Measurements from ENCODE around the gene CHD1.
A peak's percentile ranks its signal among the peaks of the same experiment; 100 is the strongest.

Gene CHD1

GRCh38 chr5:98928873-98929709, at the start of gene CHD1:
Gene CHD1, minus strand, starts transcription at chr5:98929007. Its CDS starts 2,621 bp downstream, at chr5:98926386.
- Histone ChIP-seq H3K4me1 (ENCODE audit: control insufficient read depth in 1 of 2, insufficient read depth in 2 of 2, low read length in 2 of 2) (peaks cover 9 to 25% of the 10 kb centered on the region in 2 donors), H3K27me3 (ENCODE audit: low read depth, low read length) (no peaks in the 10 kb centered on the region), H3K4me3 (ENCODE audit: low read depth in 1 of 2, low read length in 2 of 2) (peak within 1 kb of the TSS; percentile 69 to 94), H3K36me3 (ENCODE audit: control insufficient read depth in 1 of 2, insufficient read depth in 2 of 2, low read length in 2 of 2) (peaks cover 4 to 17% of the 10 kb centered on the region in 2 donors), H3K9me3 (ENCODE audit: control insufficient read depth in 1 of 2, low read length in 2 of 2) (no peaks in the 10 kb centered on the region), H3K27ac (ENCODE audit: low read length) (peak within 1 kb of the TSS; percentile 97)

- Histone ChIP-seq H3K27me3 (ENCODE audit: low read depth, low read length) (no peaks in the 10 kb centered on the region), H3K27ac (ENCODE audit: low read length) (no peak overlapping the region)
Observed at GRCh38 chr5:98978528-98978927, 49.7 kb upstream of the CHD1 start.

GRCh38 chr5:98977723-98978122, 48.9 kb upstream of the CHD1 start:
- H3K27me3 ChIP-seq (ENCODE audit: low read depth, low read length): no peaks in the 10 kb centered on the region
- no peak overlapping the region for H3K4me3 ChIP-seq (ENCODE audit: low read depth in 1 of 2, low read length in 2 of 2)
- no peaks in the 10 kb centered on the region for H3K9me3 ChIP-seq (ENCODE audit: control insufficient read depth in 1 of 2, low read length in 2 of 2)
- H3K27ac ChIP-seq (ENCODE audit: low read length): no peak overlapping the region
- H3K4me1 ChIP-seq (ENCODE audit: control insufficient read depth in 1 of 2, insufficient read depth in 2 of 2, low read length in 2 of 2): no peaks in the 10 kb centered on the region
- no peaks in the 10 kb centered on the region for H3K36me3 ChIP-seq (ENCODE audit: control insufficient read depth in 1 of 2, insufficient read depth in 2 of 2, low read length in 2 of 2)

More at GRCh38 chr5:98978528-98978927, 49.7 kb upstream of the CHD1 start:
- no peaks in the 10 kb centered on the region for H3K4me1 ChIP-seq (ENCODE audit: control insufficient read depth in 1 of 2, insufficient read depth in 2 of 2, low read length in 2 of 2)
- no peaks in the 10 kb centered on the region for H3K9me3 ChIP-seq (ENCODE audit: control insufficient read depth in 1 of 2, low read length in 2 of 2)
- H3K4me3 ChIP-seq (ENCODE audit: low read depth in 1 of 2, low read length in 2 of 2): no peak overlapping the region
- H3K36me3 ChIP-seq (ENCODE audit: control insufficient read depth in 1 of 2, insufficient read depth in 2 of 2, low read length in 2 of 2): no peaks in the 10 kb centered on the region

GRCh38 chr5:98975682-98976407, 47.0 kb upstream of the CHD1 start:
- Histone ChIP-seq H3K27me3 (ENCODE audit: low read depth, low read length) (no peaks in the 10 kb centered on the region), H3K36me3 (ENCODE audit: control insufficient read depth in 1 of 2, insufficient read depth in 2 of 2, low read length in 2 of 2) (no peaks in the 10 kb centered on the region), H3K4me1 (ENCODE audit: control insufficient read depth in 1 of 2, insufficient read depth in 2 of 2, low read length in 2 of 2) (no peaks in the 10 kb centered on the region)

GRCh38 chr5:98975223-98975622, 46.4 kb upstream of the CHD1 start:
- no peak overlapping the region for H3K27ac ChIP-seq (ENCODE audit: low read length)
- no peaks in the 10 kb centered on the region for H3K27me3 ChIP-seq (ENCODE audit: low read depth, low read length)
- H3K4me1 ChIP-seq (ENCODE audit: control insufficient read depth in 1 of 2, insufficient read depth in 2 of 2, low read length in 2 of 2): no peaks in the 10 kb centered on the region
- H3K9me3 ChIP-seq (ENCODE audit: control insufficient read depth in 1 of 2, low read length in 2 of 2): no peaks in the 10 kb centered on the region
- no peaks in the 10 kb centered on the region for H3K36me3 ChIP-seq (ENCODE audit: control insufficient read depth in 1 of 2, insufficient read depth in 2 of 2, low read length in 2 of 2)
- no peak overlapping the region for H3K4me3 ChIP-seq (ENCODE audit: low read depth in 1 of 2, low read length in 2 of 2)

More at GRCh38 chr5:98975682-98976407, 47.0 kb upstream of the CHD1 start:
- no peak overlapping the region for H3K4me3 ChIP-seq (ENCODE audit: low read depth in 1 of 2, low read length in 2 of 2)
- H3K27ac ChIP-seq (ENCODE audit: low read length): no peak overlapping the region
- H3K9me3 ChIP-seq (ENCODE audit: control insufficient read depth in 1 of 2, low read length in 2 of 2): no peaks in the 10 kb centered on the region

- Histone ChIP-seq H3K36me3 (ENCODE audit: control insufficient read depth in 1 of 2, insufficient read depth in 2 of 2, low read length in 2 of 2) (no peaks in the 10 kb centered on the region), H3K4me1 (ENCODE audit: control insufficient read depth in 1 of 2, insufficient read depth in 2 of 2, low read length in 2 of 2) (no peaks in the 10 kb centered on the region), H3K4me3 (ENCODE audit: low read depth in 1 of 2, low read length in 2 of 2) (no peak overlapping the region), H3K9me3 (ENCODE audit: control insufficient read depth in 1 of 2, low read length in 2 of 2) (peaks cover 0 to 3% of the 10 kb centered on the region in 2 donors), H3K27ac (ENCODE audit: low read length) (no peak overlapping the region), H3K27me3 (ENCODE audit: low read depth, low read length) (no peaks in the 10 kb centered on the region)
Observed at GRCh38 chr5:98969400-98969799, 40.6 kb upstream of the CHD1 start.

- Histone ChIP-seq H3K4me1 (ENCODE audit: control insufficient read depth in 1 of 2, insufficient read depth in 2 of 2, low read length in 2 of 2) (no peaks in the 10 kb centered on the region), H3K4me3 (ENCODE audit: low read depth in 1 of 2, low read length in 2 of 2) (no peak overlapping the region), H3K36me3 (ENCODE audit: control insufficient read depth in 1 of 2, insufficient read depth in 2 of 2, low read length in 2 of 2) (no peaks in the 10 kb centered on the region), H3K27ac (ENCODE audit: low read length) (no peak overlapping the region), H3K27me3 (ENCODE audit: low read depth, low read length) (no peaks in the 10 kb centered on the region), H3K9me3 (ENCODE audit: control insufficient read depth in 1 of 2, low read length in 2 of 2) (peaks cover 0 to 3% of the 10 kb centered on the region in 2 donors)
Observed at GRCh38 chr5:98968056-98968564, 39.3 kb upstream of the CHD1 start.

GRCh38 chr5:98965226-98965625, 36.4 kb upstream of the CHD1 start:
- Histone ChIP-seq H3K36me3 (ENCODE audit: control insufficient read depth in 1 of 2, insufficient read depth in 2 of 2, low read length in 2 of 2) (no peaks in the 10 kb centered on the region), H3K27ac (ENCODE audit: low read length) (no peak overlapping the region), H3K4me3 (ENCODE audit: low read depth in 1 of 2, low read length in 2 of 2) (no peak overlapping the region), H3K27me3 (ENCODE audit: low read depth, low read length) (no peaks in the 10 kb centered on the region), H3K9me3 (ENCODE audit: control insufficient read depth in 1 of 2, low read length in 2 of 2) (peaks cover 0 to 3% of the 10 kb centered on the region in 2 donors), H3K4me1 (ENCODE audit: control insufficient read depth in 1 of 2, insufficient read depth in 2 of 2, low read length in 2 of 2) (no peaks in the 10 kb centered on the region)

GRCh38 chr5:98964621-98965020, 35.8 kb upstream of the CHD1 start:
- no peaks in the 10 kb centered on the region for H3K36me3 ChIP-seq (ENCODE audit: control insufficient read depth in 1 of 2, insufficient read depth in 2 of 2, low read length in 2 of 2)
- no peaks in the 10 kb centered on the region for H3K27me3 ChIP-seq (ENCODE audit: low read depth, low read length)
- H3K4me3 ChIP-seq (ENCODE audit: low read depth in 1 of 2, low read length in 2 of 2): no peak overlapping the region
- H3K27ac ChIP-seq (ENCODE audit: low read length): no peak overlapping the region
- peaks cover 0 to 3% of the 10 kb centered on the region in 2 donors for H3K9me3 ChIP-seq (ENCODE audit: control insufficient read depth in 1 of 2, low read length in 2 of 2)
- H3K4me1 ChIP-seq (ENCODE audit: control insufficient read depth in 1 of 2, insufficient read depth in 2 of 2, low read length in 2 of 2): no peaks in the 10 kb centered on the region

- no peak overlapping the region for H3K4me3 ChIP-seq (ENCODE audit: low read depth in 1 of 2, low read length in 2 of 2)
Observed at GRCh38 chr5:98963019-98963418, 34.2 kb upstream of the CHD1 start.

GRCh38 chr5:98962587-98962986, 33.8 kb upstream of the CHD1 start:
- Histone ChIP-seq H3K4me1 (ENCODE audit: control insufficient read depth in 1 of 2, insufficient read depth in 2 of 2, low read length in 2 of 2) (no peaks in the 10 kb centered on the region), H3K4me3 (ENCODE audit: low read depth in 1 of 2, low read length in 2 of 2) (no peak overlapping the region), H3K36me3 (ENCODE audit: control insufficient read depth in 1 of 2, insufficient read depth in 2 of 2, low read length in 2 of 2) (no peaks in the 10 kb centered on the region)

More at GRCh38 chr5:98963019-98963418, 34.2 kb upstream of the CHD1 start:
- no peak overlapping the region for H3K27ac ChIP-seq (ENCODE audit: low read length)
- no peaks in the 10 kb centered on the region for H3K4me1 ChIP-seq (ENCODE audit: control insufficient read depth in 1 of 2, insufficient read depth in 2 of 2, low read length in 2 of 2)
- peaks cover 0 to 3% of the 10 kb centered on the region in 2 donors for H3K9me3 ChIP-seq (ENCODE audit: control insufficient read depth in 1 of 2, low read length in 2 of 2)
- H3K27me3 ChIP-seq (ENCODE audit: low read depth, low read length): no peaks in the 10 kb centered on the region
- H3K36me3 ChIP-seq (ENCODE audit: control insufficient read depth in 1 of 2, insufficient read depth in 2 of 2, low read length in 2 of 2): no peaks in the 10 kb centered on the region

More at GRCh38 chr5:98962587-98962986, 33.8 kb upstream of the CHD1 start:
- H3K27ac ChIP-seq (ENCODE audit: low read length): no peak overlapping the region
- H3K9me3 ChIP-seq (ENCODE audit: control insufficient read depth in 1 of 2, low read length in 2 of 2): peaks cover 0 to 3% of the 10 kb centered on the region in 2 donors
- no peaks in the 10 kb centered on the region for H3K27me3 ChIP-seq (ENCODE audit: low read depth, low read length)
